GM10266 (cell line): Measurements from ENCODE around the gene RABL6.

Experiments used
- DNase-seq: peaks from one replicate; pipeline ENCODE4 v3.0.0; 2012; ENCODE audit errors: extremely low spot score
- CTCF ChIP-seq: IDR thresholded peaks from 2 replicates; pipeline ENCODE4 v1.5.1; 2012; ENCODE audit warnings: mild to moderate bottlenecking, low read depth; ENCODE audit not compliant: control insufficient read depth, insufficient read depth; ENCODE audit errors: missing control alignments

The RABL6 gene

DNA sequence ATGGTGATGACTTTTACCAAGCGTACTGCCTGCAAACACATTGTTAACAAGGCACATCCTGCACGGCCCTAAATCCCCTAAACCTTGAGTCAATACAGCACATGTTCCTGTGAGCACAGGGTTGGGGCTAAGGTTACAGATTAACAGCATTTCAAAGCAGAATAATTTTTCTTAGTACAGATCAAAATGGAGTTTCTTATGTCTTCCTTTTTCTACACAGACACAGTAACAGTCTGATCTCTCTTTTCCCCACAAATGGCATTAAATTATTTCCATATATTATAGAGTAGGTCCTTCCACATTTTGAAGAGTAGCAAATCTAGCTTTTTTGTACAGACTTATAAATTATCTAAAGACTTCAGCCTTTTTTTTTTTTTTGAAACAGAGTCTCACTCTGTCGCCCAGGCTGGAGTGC is 18.2 kb upstream of the RABL6 start:
- no peak for TF ChIP-seq CTCF
- DNase-seq = no peak

- TF ChIP-seq CTCF = no peak
- DNase-seq = peak; percentile 99
Measured at GRCh38 chr9:136790640-136791515, 16.9 kb upstream of the RABL6 start, which contains the start of gene TMEM141. TSS of gene TMEM141 (plus strand) at chr9:136791344. CDS start at chr9:136791371, 27 bp downstream.

GRCh38 chr9:136791516-136792276 is 16.1 kb upstream of the RABL6 start:
- DNase-seq = peak; percentile 31
- peak; percentile 68 for TF ChIP-seq CTCF

DNA sequence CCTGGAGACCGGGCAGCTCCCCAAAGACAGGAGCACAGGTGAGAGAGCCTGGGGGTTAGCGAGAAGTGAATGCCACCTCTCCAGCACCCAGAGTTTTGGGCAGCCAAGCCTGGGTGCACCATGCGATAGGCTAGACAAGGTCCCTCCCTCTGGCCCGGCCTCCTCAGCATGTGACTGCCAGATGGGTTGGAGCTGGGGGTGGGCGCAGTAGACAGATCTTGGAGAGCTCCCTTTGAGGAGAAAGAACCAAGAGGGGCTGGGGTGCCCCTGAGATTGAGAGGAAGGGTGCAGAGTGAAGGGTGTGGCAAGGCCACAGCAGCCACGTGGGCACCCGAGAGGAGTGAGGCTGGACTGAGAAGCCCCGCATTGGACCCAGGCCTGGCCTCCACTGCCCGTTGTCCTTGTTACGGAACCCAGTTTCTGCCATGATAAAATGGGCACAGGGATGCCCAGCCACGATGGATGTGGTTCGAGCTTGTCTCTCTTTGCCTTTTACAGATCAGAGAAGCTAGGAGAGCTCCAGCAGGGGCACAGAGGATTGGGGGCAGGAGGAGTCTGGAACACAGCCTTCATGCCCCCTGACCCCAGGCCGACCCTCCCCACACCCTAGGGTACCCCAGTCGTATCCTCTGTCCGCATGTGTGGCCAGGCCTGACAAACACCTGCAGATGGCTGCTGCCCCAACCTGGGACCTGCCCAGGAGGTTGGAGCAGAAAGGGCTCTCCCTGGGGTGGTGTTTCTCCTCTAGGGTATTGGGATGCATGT is 15.2 kb upstream of the RABL6 start:
- no peak for DNase-seq
- TF ChIP-seq CTCF = no peak

DNA sequence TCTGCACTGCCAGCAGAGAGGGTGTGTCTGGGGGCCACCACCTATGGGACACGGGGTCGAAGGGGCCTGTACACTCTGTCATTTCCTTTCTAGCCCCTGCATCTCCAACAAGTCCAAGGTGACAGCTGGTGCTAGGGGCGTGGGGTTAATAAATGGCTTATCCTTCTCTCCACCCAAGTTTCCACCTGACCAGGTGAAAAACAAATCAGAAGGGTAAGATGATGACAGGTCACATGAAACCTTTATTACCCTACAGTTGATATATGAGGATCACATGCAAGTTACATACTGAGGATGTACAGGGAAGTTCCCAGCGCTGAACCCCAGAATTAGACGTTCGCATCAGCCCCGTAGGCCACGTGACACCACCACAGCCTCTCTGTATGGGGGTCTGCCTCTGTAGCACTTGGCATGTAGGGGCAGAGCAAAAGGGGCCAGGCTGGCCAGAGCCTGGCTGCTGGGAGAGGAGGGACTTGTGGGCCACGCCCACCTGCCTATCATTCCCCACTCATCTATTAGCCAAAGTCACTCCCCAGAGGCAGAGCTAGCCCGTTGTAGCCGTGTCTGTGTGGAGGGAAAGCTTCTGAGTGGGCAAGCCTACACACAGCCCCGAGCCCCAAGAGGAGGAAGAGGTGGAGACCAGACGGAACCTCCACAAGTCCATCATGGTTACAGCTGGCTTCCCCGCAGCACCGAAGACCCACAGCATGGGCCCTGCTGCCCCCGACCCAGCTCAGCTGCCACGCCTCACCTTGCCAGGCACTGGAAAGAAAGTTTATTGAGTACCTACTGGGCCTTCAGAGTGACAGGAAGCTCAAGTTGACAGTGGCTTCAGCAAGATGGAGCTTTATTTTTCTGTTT is 14.4 kb upstream of the RABL6 start:
- DNase-seq = no peak
- no peak for TF ChIP-seq CTCF

- TF ChIP-seq CTCF = no peak
Measured at GRCh38 chr9:136794281-136794999, 13.3 kb upstream of the RABL6 start.

More at GRCh38 chr9:136794281-136794999, 13.3 kb upstream of the RABL6 start:
- DNase-seq = no peak
